Esophagus muscularis mucosa (tissue), 4 donors: Measurements from ENCODE around the gene DNAH3. TPM values are rescaled to one million over a fixed set of nuclear protein-coding genes. Genes with fewer than 3 reads are reported as not detected.
A peak's percentile ranks its signal among the peaks of the same experiment; 100 is the strongest.
"Not testable (repeated sequence)": the region's sequence is repeated elsewhere in the genome, so short reads cannot be mapped to it uniquely, and the experiment has no call there.

Experiments
- DNase-seq: peaks from one replicate; pipeline ENCODE4 v3.0.0-alpha.2; 2017; ENCODE audit errors: extremely low spot score
- H3K27ac ChIP-seq, 4 donors: fragments of 200-600 bp; sonication (generic); replicated peaks in 1 of 4; 1 replicate in 3 of 4; 2 replicates in 1 of 4; pipeline ENCODE4 v1.5.1; 2016 to 2019; ENCODE audit warnings: mild to moderate bottlenecking in 1 of 4
- H3K27me3 ChIP-seq, 4 donors: fragments of 200-600 bp; sonication (generic); one replicate each; pipeline versions ENCODE4 v1.5.1 to v1.6.0; 2016 to 2019
- H3K36me3 ChIP-seq, 4 donors: fragments of 200-600 bp; sonication (generic); one replicate each; pipeline ENCODE4 v1.5.1; 2016 to 2019
- H3K4me1 ChIP-seq, 4 donors: fragments of 200-600 bp; sonication (generic); one replicate each; pipeline ENCODE4 v1.5.1; 2016 to 2019
- H3K4me3 ChIP-seq, 4 donors: fragments of 200-600 bp; sonication (generic); 1 replicate in 2 of 4; 2 replicates in 2 of 4; pipeline ENCODE4 v1.5.1; 2016 to 2019; ENCODE audit warnings: mild to moderate bottlenecking in 4 of 4, moderate library complexity in 1 of 4
- H3K9me3 ChIP-seq, 4 donors: fragments of 200-600 bp; sonication (generic); 1 replicate in 3 of 4; 2 replicates in 1 of 4; pipeline ENCODE4 v1.5.1; 2016 to 2019
- CTCF ChIP-seq, 3 experiments: fragments of 200-600 bp in 2 of 3; fragments of 450-650 bp in 1 of 3; sonication (generic) in 2 of 3; IDR thresholded peaks; one replicate each; pipeline ENCODE4 v1.5.1; 2017 to 2019; ENCODE audit warnings: antibody characterized with exemption in 3 of 3, mild to moderate bottlenecking in 2 of 3, moderate library complexity in 1 of 3
- EP300 ChIP-seq: sonication (generic); formaldehyde crosslinking; IDR thresholded peaks from one replicate; pipeline ENCODE4 v1.6.1; 2017; ENCODE audit warnings: antibody characterized with exemption
- POLR2A ChIP-seq: fragments of 450-650 bp; IDR thresholded peaks from one replicate; pipeline ENCODE4 v1.6.1; 2017; ENCODE audit warnings: antibody characterized with exemption, moderate library complexity, mild to moderate bottlenecking, low read depth
- POLR2AphosphoS5 ChIP-seq, 2 donors: sonication (generic); formaldehyde crosslinking; IDR thresholded peaks; one replicate each; pipeline ENCODE4 v1.6.1; 2017; ENCODE audit warnings: antibody characterized with exemption in 2 of 2
- WGBS: methylation state at CpG from one replicate; pipeline ENCODE4 v1.1.5; 2018; 5-methylcytosine and 5-hydroxymethylcytosine counted together
- intact Hi-C: fragments of 100-400 bp; cut with DNase I; formaldehyde crosslinking; loops from one replicate; pipeline ENCODE4 v1.15.1; 2023
- total RNA-seq, 4 donors: library from RNA; depleted of rRNA; stranded (reverse); fragments of >200 nt; gene quantifications; one replicate each; pipeline versions ENCODE4 v1.1.0 to v1.2.1, GENCODE V29; 2016

The DNAH3 gene
- total RNA-seq, 4 donors from 2014 or later: under 0.01 to 0.13 TPM; not detected in 2

- no peaks in the 10 kb centered on the region for H3K9me3 ChIP-seq
- 67% methylated on average over 8 of the region's 8 CpGs for WGBS
- intact Hi-C loops: no loop called here
These were observed 48.8 kb downstream of the DNAH3 start for GRCh38 chr16:21101631-21102420.

GRCh38 chr16:21100447-21100846 lies 50.2 kb downstream of the DNAH3 start:
- WGBS: 72% methylated on average over 4 of the region's 4 CpGs
- no peaks in the 10 kb centered on the region for H3K36me3 ChIP-seq
- no peaks in the 10 kb centered on the region for H3K9me3 ChIP-seq
- intact Hi-C loops: no loop called here
- no peak for TF ChIP-seq EP300
- no peak for TF ChIP-seq CTCF (IDR thresholded peaks at IDR 0.05)
- TF ChIP-seq POLR2AphosphoS5 (IDR thresholded peaks at IDR 0.05): no peak
- no peak for TF ChIP-seq POLR2A
- no peak overlapping the region for H3K4me3 ChIP-seq
- no peaks in the 10 kb centered on the region for H3K4me1 ChIP-seq
- H3K27me3 ChIP-seq: no peaks in the 10 kb centered on the region
- peak; percentile 29 for DNase-seq
- no peak overlapping the region for H3K27ac ChIP-seq

More at GRCh38 chr16:21101631-21102420, 48.8 kb downstream of the DNAH3 start:
- H3K4me1 ChIP-seq: no peaks in the 10 kb centered on the region
- no peak overlapping the region for H3K4me3 ChIP-seq
- no peak for TF ChIP-seq EP300
- no peak for TF ChIP-seq POLR2AphosphoS5 (IDR thresholded peaks at IDR 0.05)
- TF ChIP-seq CTCF (IDR thresholded peaks at IDR 0.05): no peak
- no peak for TF ChIP-seq POLR2A
- H3K27ac ChIP-seq: no peak overlapping the region
- H3K27me3 ChIP-seq: no peaks in the 10 kb centered on the region
- no peaks in the 10 kb centered on the region for H3K36me3 ChIP-seq
- DNase-seq: peak; percentile 74

- Histone ChIP-seq H3K9me3 (no peaks in the 10 kb centered on the region), H3K36me3 (no peaks in the 10 kb centered on the region), H3K27me3 (no peaks in the 10 kb centered on the region), H3K4me3 (no peak overlapping the region), H3K27ac (no peak overlapping the region), H3K4me1 (no peaks in the 10 kb centered on the region)
- intact Hi-C loops: no loop called here
- TF ChIP-seq EP300 (no peak), POLR2AphosphoS5 (IDR thresholded peaks at IDR 0.05) (no peak), POLR2A (no peak), CTCF (IDR thresholded peaks at IDR 0.05) (no peak)
- DNase-seq: no peak
- WGBS: 73% methylated on average over 1 of the region's 1 CpG
These were observed 53.5 kb downstream of the DNAH3 start for GRCh38 chr16:21097151-21097550.

- H3K9me3 ChIP-seq: not testable (repeated sequence)
- 72% methylated on average over 2 of the region's 2 CpGs for WGBS
These were observed 55.9 kb downstream of the DNAH3 start for GRCh38 chr16:21094719-21095118.

GRCh38 chr16:21092951-21093350 lies 57.7 kb downstream of the DNAH3 start:
- intact Hi-C loops: no loop called here
- TF ChIP-seq CTCF (IDR thresholded peaks at IDR 0.05): no peak
- no peak for TF ChIP-seq EP300
- no peak for TF ChIP-seq POLR2AphosphoS5 (IDR thresholded peaks at IDR 0.05)
- TF ChIP-seq POLR2A: no peak
- H3K36me3 ChIP-seq: no peaks in the 10 kb centered on the region
- H3K27ac ChIP-seq: no peak overlapping the region
- no peaks in the 10 kb centered on the region for H3K27me3 ChIP-seq
- no peaks in the 10 kb centered on the region for H3K4me1 ChIP-seq
- 85% methylated on average over 2 of the region's 2 CpGs for WGBS
- no peaks in the 10 kb centered on the region for H3K9me3 ChIP-seq
- no peak overlapping the region for H3K4me3 ChIP-seq
- peak; percentile 7 for DNase-seq

More at GRCh38 chr16:21094719-21095118, 55.9 kb downstream of the DNAH3 start:
- H3K27ac ChIP-seq, H3K4me3 ChIP-seq, H3K36me3 ChIP-seq, H3K27me3 ChIP-seq, intact Hi-C loops, H3K4me1 ChIP-seq: not testable (repeated sequence)
- DNase-seq: peak; percentile 17
